IMR-90 (cell line): ENCODE data around the gene SIX5. TPM values are rescaled to one million over a fixed set of nuclear protein-coding genes. Genes with fewer than 3 reads are reported as not detected.

ENCODE experiments used
- ATAC-seq: fragments of 200-7000 bp; cut with Tn5 transposase; 2 replicates; pipeline ENCODE4 v1.9.1; 2020; ENCODE audit warnings: low read depth, mild to moderate bottlenecking, moderate library complexity
- BruUV-seq: library from RNA; stranded (reverse); fragments of 400-500 nt; replicated peaks from 2 replicates; lab custom pipeline; 2021; lab: Mats Ljungman, UMichigan
- CTCF ChIA-PET: fragments of 300-600 bp; formaldehyde crosslinking; extraction: SDS; loops from one replicate; lab custom pipeline; 2021; ENCODE audit warnings: antibody characterized with exemption; lab: Yijun Ruan, JAX
- POLR2A ChIA-PET: fragments of 300-600 bp; sonication (Branson Sonifier 250); formaldehyde crosslinking; loops from one replicate; lab custom pipeline; 2022; ENCODE audit warnings: antibody characterized with exemption; ENCODE audit not compliant: unreplicated experiment; lab: Charles Lee
- DNase-seq: peaks from one replicate; pipeline ENCODE4 v3.0.0; 2013
- H2AFZ ChIP-seq: replicated peaks from 2 replicates; pipeline ENCODE3; 2013; ENCODE audit warnings: low read length, mild to moderate bottlenecking; ENCODE audit not compliant: poor library complexity
- H2AK5ac ChIP-seq: 2 replicates; pipeline ENCODE4 v1.6.1; 2013; ENCODE audit warnings: low read depth, low read length, inconsistent platforms
- H2AK9ac ChIP-seq: replicated peaks from 2 replicates; pipeline ENCODE3; 2013; ENCODE audit warnings: mild to moderate bottlenecking, low read depth, low read length, moderate library complexity; ENCODE audit not compliant: poor library complexity
- H2BK120ac ChIP-seq: 2 replicates; pipeline ENCODE4 v1.6.1; 2013; ENCODE audit warnings: low read depth, low read length, inconsistent platforms
- H2BK15ac ChIP-seq: 3 replicates; pipeline ENCODE4 v1.6.1; 2013; ENCODE audit warnings: low read depth, low read length, inconsistent platforms
- H2BK20ac ChIP-seq: 2 replicates; pipeline ENCODE4 v1.6.1; 2013; ENCODE audit warnings: low read depth, mild to moderate bottlenecking, inconsistent platforms, low read length, moderate library complexity
- H2BK5ac ChIP-seq: 2 replicates; pipeline ENCODE4 v1.6.1; 2013; ENCODE audit warnings: mild to moderate bottlenecking, low read depth, low read length, inconsistent platforms; ENCODE audit not compliant: poor library complexity, severe bottlenecking
- H3K14ac ChIP-seq: replicated peaks from 2 replicates; pipeline ENCODE4 v1.6.1; 2013; ENCODE audit warnings: low read depth, low read length, inconsistent platforms
- H3K18ac ChIP-seq: 2 replicates; pipeline ENCODE4 v1.6.1; 2013; ENCODE audit warnings: low read depth, low read length, control low read depth
- H3K23ac ChIP-seq: 2 replicates; pipeline ENCODE4 v1.6.1; 2013; ENCODE audit warnings: low read depth, low read length, inconsistent platforms
- H3K27ac ChIP-seq: 2 replicates; pipeline ENCODE4 v1.5.1; 2013; ENCODE audit warnings: mild to moderate bottlenecking, control low read depth, low read length; ENCODE audit not compliant: insufficient read depth
- H3K27me3 ChIP-seq: 2 replicates; pipeline ENCODE4 v1.6.1; 2013; ENCODE audit warnings: low read length; ENCODE audit not compliant: control insufficient read depth, insufficient read depth
- H3K36me3 ChIP-seq: 2 replicates; pipeline ENCODE4 v1.6.1; 2013; ENCODE audit warnings: low read length, mixed read lengths; ENCODE audit not compliant: control insufficient read depth, insufficient read depth
- H3K4ac ChIP-seq: 2 replicates; pipeline ENCODE4 v1.6.1; 2013; ENCODE audit warnings: low read depth, low read length, inconsistent platforms
- H3K4me1 ChIP-seq: 2 replicates; pipeline ENCODE4 v1.6.1; 2013; ENCODE audit warnings: low read length, mixed read lengths; ENCODE audit not compliant: control insufficient read depth, insufficient read depth
- H3K4me2 ChIP-seq: 2 replicates; pipeline ENCODE4 v1.6.1; 2013; ENCODE audit warnings: low read depth, mild to moderate bottlenecking, control low read depth, low read length, moderate library complexity
- H3K4me3 ChIP-seq: 2 replicates; pipeline ENCODE4 v1.5.1; 2013; ENCODE audit warnings: low read depth, mild to moderate bottlenecking, control low read depth, low read length, moderate library complexity; ENCODE audit not compliant: insufficient read depth
- H3K56ac ChIP-seq: 2 replicates; pipeline ENCODE4 v1.6.1; 2013; ENCODE audit warnings: low read length, inconsistent platforms; ENCODE audit not compliant: insufficient read depth; ENCODE audit errors: extremely low read depth
- H3K79me1 ChIP-seq, 2 experiments: 2 replicates each; pipeline ENCODE4 v1.6.1; 2013; ENCODE audit warnings: low read length in 2 of 2, inconsistent platforms in 1 of 2, low read depth in 1 of 2
- H3K9ac ChIP-seq: 2 replicates; pipeline ENCODE4 v1.6.1; 2013; ENCODE audit warnings: low read depth, low read length, control low read depth
- H3K9me1 ChIP-seq: 2 replicates; pipeline ENCODE4 v1.6.1; 2013; ENCODE audit warnings: low read length, inconsistent platforms; ENCODE audit not compliant: insufficient read depth
- H3K9me3 ChIP-seq: 2 replicates; pipeline ENCODE4 v1.6.1; 2013; ENCODE audit warnings: low read length; ENCODE audit not compliant: control insufficient read depth, insufficient read depth
- H4K20me1 ChIP-seq: 2 replicates; pipeline ENCODE4 v1.6.1; 2013; ENCODE audit warnings: low read length, inconsistent platforms; ENCODE audit not compliant: insufficient read depth
- H4K5ac ChIP-seq: 2 replicates; pipeline ENCODE4 v1.6.1; 2013; ENCODE audit warnings: mild to moderate bottlenecking, low read depth, low read length, control low read depth
- H4K8ac ChIP-seq, 2 experiments: 2 replicates each; pipeline ENCODE4 v1.6.1; 2013; ENCODE audit warnings: low read depth in 2 of 2, low read length in 2 of 2, control low read depth in 1 of 2, inconsistent platforms in 1 of 2
- H4K91ac ChIP-seq: 2 replicates; pipeline ENCODE4 v1.6.1; 2013; ENCODE audit warnings: low read depth, low read length, inconsistent platforms; ENCODE audit not compliant: insufficient read depth
- RAD21 ChIP-seq: IDR thresholded peaks from 2 replicates; pipeline ENCODE4 v1.6.1; 2012; ENCODE audit warnings: low read length, improper control_type of control experiment
- RCOR1 ChIP-seq: IDR thresholded peaks from 2 replicates; pipeline ENCODE4 v1.6.1; 2012; ENCODE audit warnings: mild to moderate bottlenecking, low read length, improper control_type of control experiment; ENCODE audit not compliant: insufficient replicate concordance
- WGBS, 2 experiments: methylation state at CpG; one replicate each; pipeline versions ENCODE4 v1.1.5 to v1.1.7; 2013; ENCODE audit warnings: missing lambda C conversion rate in 2 of 2; ENCODE audit not compliant: insufficient read length in 1 of 2; ENCODE audit errors: extremely low coverage in 2 of 2; 5-methylcytosine and 5-hydroxymethylcytosine counted together
- dilution Hi-C: fragments of 300-500 bp; cut with HindIII; formaldehyde crosslinking; loops from one replicate; pipeline ENCODE4 v1.14.3; 2018; ENCODE audit warnings: low sequenced_read_pairs; ENCODE audit not compliant: unreplicated experiment
- in situ Hi-C: fragments of 300-500 bp; cut with MboI; formaldehyde crosslinking; loops from 3 replicates; pipeline ENCODE4 v1.14.3; 2019; ENCODE audit warnings: low sequenced_read_pairs, inconsistent platforms, mixed read lengths
- intact Hi-C: fragments of 100-400 bp; cut with micrococcal nuclease; formaldehyde crosslinking; loops from 2 replicates; pipeline ENCODE4 v1.10.0; 2022
- polyA plus RNA-seq, 3 experiments: library from polyadenylated mRNA; depleted of rRNA; stranded (reverse); fragments of >200 nt; gene quantifications; 2 replicates each; pipeline ENCODE4 v1.2.3, GENCODE V29; 2012; ENCODE audit warnings: low replicate concordance in 1 of 3
- total RNA-seq: library from RNA; depleted of rRNA; stranded (reverse); fragments of >200 nt; gene quantifications from 2 replicates; pipeline ENCODE4 v1.2.3, GENCODE V29; 2012

SIX5 gene
- total and polyA plus RNA-seq, 2 of the 4 experiments (the other 2 are of a cell fraction) = 0.90 to 15.5 TPM

GRCh38 chr19:45764475-45764874 is 4.6 kb downstream of the SIX5 start:
- H3K23ac ChIP-seq = no peak overlapping the region
- H3K14ac ChIP-seq = no peak overlapping the region
- no peak for ATAC-seq
- no peak overlapping the region; the same call in 2 of the 3 replicates for H2BK15ac ChIP-seq
- H2AK5ac ChIP-seq = no peak overlapping the region
- H3K56ac ChIP-seq = no peak overlapping the region
- no peaks in the 10 kb centered on the region for H3K9me3 ChIP-seq
- peaks cover 0 to 20% of the 10 kb centered on the region in 2 experiments; a peak in 1 of 4 replicates for H3K79me1 ChIP-seq
- no peak overlapping the region for H4K5ac ChIP-seq
- no peak overlapping the region for H3K4me2 ChIP-seq
- H3K4me1 ChIP-seq = peaks cover 22% of the 10 kb centered on the region
- H3K36me3 ChIP-seq = no peaks in the 10 kb centered on the region
- BruUV-seq = no TSS peak
- TF ChIP-seq RAD21 = no peak
- TF ChIP-seq RCOR1 = no peak
- no peak overlapping the region for H2BK120ac ChIP-seq
- H3K9ac ChIP-seq = no peak overlapping the region
- in situ Hi-C loops (no loop called here), dilution Hi-C loops (no loop called here), intact Hi-C loops (no loop called here)
- H2AK9ac ChIP-seq = peak overlapping the region; percentile 76
- no peak overlapping the region for H3K4ac ChIP-seq
- peaks cover under 1% of the 10 kb centered on the region; the same call in 1 of the 2 replicates for H3K27me3 ChIP-seq
- H3K18ac ChIP-seq = no peak overlapping the region
- no peak overlapping the region for H4K91ac ChIP-seq
- no peak overlapping the region for H2BK5ac ChIP-seq
- ChIA-PET CTCF (interaction anchor here (0.7 kb wide), 1 partner anchor 84 kb away, joined by 3 read pairs; no protein-coding TSS in a partner anchor), POLR2A (no interaction called here)
- H3K4me3 ChIP-seq = no peak overlapping the region
- H4K8ac ChIP-seq = no peak overlapping the region
- H3K9me1 ChIP-seq = no peaks in the 10 kb centered on the region
- WGBS, 2 experiments = 63% methylated on average over 2 of the region's 6 CpGs; no CpG with 5 or more reads in 1 of the 2 experiments
- no peak for DNase-seq
- H4K20me1 ChIP-seq = no peaks in the 10 kb centered on the region; the same call in 1 of the 2 replicates
- H2BK20ac ChIP-seq = no peak overlapping the region
- H3K27ac ChIP-seq = no peak overlapping the region
- H2AFZ ChIP-seq = peak overlapping the region; percentile 9
